Inflammatory macrophage (primary cell): ENCODE data around the gene DGKG.
A peak's percentile ranks its signal among the peaks of the same experiment; 100 is the strongest.

Source experiments
- DNase-seq, 2 donors: peaks; one replicate each; pipeline ENCODE4 v3.0.0-alpha.2; 2020 to 2022
- total RNA-seq, 18 experiments: gene quantifications; one replicate each; lab custom pipeline; 2026; ENCODE audit warnings: mixed read lengths in 6 of 18, inconsistent platforms in 2 of 18; lab: John Stamatoyannopoulos, UW

The DGKG gene
- 3.5 to 22.5 (median 10.1) reads per million in 18 experiments for total RNA-seq

DNA sequence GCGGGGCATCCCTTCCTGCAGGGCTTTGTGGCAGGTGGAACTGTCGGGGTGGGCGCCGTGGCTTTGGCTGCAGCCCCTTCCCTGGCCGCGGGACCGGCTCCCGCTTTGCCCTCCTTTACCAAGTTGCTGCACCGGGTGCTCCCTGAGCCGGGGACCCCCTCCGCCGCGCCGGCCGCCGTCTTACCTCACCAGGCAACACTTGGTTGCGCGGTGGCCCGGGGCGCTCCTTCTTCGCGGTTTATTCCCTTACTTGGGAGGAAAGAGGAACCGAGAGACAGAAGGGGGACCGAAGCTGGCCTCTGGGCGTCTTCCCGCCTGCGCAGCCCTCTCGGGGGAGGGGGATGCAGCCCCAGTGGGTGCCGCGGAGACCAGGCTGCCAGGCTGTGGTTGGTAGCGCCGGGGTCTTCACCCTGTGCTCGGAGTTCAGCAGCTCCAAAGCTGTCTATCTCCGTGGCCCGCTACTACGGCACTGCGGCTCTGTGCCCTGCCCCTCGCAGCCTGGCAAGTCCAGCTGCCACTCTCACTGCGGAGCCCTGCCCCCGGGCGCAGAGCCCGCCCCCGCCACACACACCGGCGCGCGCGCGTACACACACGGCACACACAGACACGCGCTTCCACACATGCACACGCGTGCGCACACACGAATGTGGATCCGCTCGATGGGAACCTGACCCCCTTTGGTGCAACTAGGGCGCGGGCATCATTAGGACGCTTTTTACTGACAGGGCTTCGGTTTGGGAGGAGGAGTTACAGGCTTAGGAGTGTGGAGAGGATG lies at the start of gene DGKG:
Gene DGKG (minus strand): TSS at position 473 of the 775 bp plus-strand sequence. CDS start 41,775 bp downstream, outside the sequence.
- peak; percentile 59 to 64 for DNase-seq

- no peak for DNase-seq
These were observed 49.1 kb upstream of the DGKG start for GRCh38 chr3:186411089-186411488.

GRCh38 chr3:186406669-186407635 lies 44.9 kb upstream of the DGKG start:
- no peak for DNase-seq

GRCh38 chr3:186401556-186401955 lies 39.5 kb upstream of the DGKG start:
- DNase-seq = peak; percentile 37 to 52

DNA sequence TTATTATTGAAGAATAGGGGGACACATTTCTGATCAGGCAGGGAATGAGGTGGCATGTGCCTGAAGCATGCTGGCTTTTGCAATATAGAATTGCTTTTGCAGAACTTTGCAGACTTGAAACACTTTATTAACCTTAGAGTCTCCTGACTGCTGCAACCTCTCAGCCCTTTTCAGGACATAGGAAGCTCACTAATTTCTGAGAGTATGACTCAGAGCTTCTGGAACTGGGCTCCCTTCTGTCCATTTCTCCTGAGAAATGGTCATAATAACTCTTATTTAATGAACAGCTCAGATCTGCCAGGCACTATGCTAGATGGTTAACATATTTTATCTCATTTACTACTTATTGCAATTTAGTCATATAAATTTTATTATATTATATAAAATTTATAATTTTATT lies 38.6 kb upstream of the DGKG start:
- peak; percentile 34 to 47 for DNase-seq

- DNase-seq = no peak
These were observed 38.0 kb upstream of the DGKG start for GRCh38 chr3:186400026-186400425.

DNA sequence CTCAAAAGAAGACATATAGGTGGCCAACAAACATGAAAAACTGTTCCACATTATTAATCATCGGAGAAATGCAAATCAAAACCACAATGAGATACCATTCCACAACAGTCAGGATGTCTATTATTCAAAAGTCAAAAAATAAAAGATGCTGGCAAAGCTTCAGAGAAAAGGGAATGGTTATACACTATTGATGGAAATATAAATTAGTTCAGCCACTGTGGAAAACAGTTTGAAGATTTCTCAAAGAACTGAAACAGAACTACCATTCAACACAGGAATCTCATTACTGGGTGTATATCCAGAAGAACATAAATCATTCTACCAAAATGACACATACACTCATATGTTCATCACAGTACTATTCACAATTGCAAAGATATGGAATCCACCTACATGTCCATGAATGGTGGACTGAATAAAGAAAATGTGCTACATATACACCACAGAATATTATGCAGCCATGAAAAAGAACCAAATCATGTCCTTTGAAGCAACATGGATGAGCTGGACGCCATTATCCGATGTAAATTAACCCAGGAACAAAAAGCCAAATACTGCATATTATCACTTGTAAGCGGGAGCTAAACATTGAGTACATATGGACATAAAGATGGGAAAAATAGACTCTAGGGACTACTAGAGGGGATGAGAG lies 32.7 kb upstream of the DGKG start:
- DNase-seq = no peak

GRCh38 chr3:186386883-186387560 lies 25.0 kb upstream of the DGKG start:
- DNase-seq = no peak

DNA sequence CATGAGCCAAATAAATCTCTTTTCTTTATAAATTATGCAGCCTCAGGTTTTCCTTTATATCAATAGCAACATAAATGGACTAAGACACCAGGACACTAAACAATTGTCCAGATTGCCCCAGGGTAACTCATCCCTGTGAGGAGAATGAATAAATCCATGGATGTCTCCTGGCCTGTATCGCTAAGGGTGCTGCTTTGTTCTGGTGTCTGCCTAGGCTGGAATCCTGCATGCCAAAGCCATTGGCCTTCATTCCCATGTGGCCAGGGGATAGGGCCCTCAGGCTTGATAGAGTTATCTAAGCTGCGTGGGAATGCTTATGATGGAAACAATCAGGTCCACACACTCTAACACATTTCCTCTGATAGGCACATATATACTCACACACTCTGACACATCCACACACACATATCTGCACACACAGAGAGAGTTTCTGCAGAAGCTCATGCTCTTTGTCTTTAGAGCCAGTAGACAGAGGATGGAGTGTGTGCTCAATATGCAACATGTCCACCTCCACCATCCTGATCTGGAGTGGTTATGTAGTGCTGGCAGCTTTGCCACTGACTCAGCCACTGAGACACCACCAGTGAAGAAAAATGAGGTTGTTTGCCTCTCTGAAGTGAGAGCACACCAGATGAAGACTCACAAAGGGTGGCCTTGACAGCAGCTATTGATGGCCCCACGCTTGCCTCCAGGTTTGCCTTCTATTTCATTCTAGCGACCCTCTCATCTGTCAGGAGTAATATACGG lies 24.0 kb upstream of the DGKG start:
- no peak for DNase-seq

GRCh38 chr3:186383026-186383993 lies 21.3 kb upstream of the DGKG start:
- DNase-seq = no peak

- no peak for DNase-seq
These were observed 20.3 kb upstream of the DGKG start for GRCh38 chr3:186382217-186382885.

- DNase-seq = no peak
These were observed 19.6 kb upstream of the DGKG start for GRCh38 chr3:186381424-186382216.

- no peak for DNase-seq
These were observed 18.8 kb upstream of the DGKG start for GRCh38 chr3:186380622-186381380.

DNA sequence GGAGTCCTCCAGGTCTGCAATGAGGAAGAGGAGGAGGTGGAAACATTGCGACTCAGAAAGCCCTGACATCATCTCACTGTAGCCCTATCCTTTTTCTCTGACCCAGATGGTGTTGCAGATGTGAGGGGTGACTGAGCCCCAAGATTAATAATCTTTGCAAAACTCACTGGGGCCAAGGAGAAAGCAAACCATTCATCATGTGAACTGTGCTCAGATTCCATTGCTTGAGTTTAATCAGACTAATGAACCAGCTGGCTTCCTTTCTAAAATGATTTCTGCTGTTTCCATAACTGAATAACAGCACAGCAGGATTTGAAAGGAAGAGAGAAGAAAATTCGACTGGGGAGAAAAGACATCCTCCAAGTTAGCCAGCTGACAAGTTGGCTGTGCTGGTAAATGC lies 13.4 kb upstream of the DGKG start:
- DNase-seq = no peak

DNA sequence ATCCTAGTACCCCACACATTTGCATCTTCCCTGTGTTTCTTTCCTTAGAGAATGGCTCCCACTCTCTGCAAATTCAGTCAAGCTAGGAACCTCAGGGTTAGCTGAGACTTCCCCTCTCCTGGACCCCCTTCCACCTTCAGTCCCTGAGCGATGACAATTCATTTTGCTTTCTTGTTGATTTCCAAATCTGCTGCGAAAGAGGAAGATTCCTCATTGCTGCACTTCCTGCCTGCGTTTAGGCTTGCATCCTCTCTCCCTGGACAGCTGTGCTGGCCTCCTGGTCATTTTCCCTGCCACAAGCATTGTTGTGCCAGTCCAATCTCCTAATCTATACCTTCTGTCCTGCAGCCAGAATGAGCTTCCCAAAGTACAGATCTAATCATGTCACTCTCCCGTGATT lies 12.3 kb upstream of the DGKG start:
- peak; percentile 70 to 76 for DNase-seq

DNA sequence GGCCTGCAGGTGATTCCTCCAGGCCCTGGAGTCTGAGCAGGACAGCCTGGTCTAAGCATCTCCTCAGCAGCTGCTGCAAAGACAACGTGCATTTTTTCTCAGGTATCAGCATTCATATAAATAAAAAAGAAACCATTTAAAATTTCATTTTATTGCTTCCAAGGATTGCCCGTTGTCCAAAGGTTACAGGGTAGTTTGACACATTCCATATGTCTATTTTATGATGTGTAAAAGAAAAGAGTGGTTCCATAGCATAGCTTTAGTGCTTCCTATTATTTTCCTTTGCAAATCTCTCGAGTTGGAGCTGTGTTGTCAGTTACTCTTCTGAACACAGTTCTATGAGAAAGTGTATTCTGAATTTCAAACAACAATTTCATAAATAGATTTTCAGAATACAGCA lies 7.2 kb upstream of the DGKG start:
- no peak for DNase-seq

DNA sequence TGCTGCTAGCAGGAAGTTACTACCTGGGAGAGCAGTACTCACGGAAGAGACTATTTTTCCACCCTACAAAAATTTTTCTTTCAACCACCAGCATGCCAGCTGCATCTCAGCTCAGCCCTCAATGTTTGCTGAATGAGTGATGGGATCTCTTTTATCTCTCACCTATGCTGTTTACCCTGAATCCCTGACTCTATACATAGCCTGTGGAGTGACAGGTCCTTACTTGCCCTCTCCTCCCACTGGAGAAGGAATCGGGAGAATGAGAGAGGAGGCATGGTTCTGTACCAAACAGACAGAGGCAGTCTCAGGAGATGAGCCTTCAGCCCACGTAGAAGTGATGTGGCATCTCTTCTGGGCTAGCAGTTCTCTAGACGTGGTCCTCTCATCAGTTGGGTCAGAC lies 6.7 kb upstream of the DGKG start:
- DNase-seq = no peak

DNA sequence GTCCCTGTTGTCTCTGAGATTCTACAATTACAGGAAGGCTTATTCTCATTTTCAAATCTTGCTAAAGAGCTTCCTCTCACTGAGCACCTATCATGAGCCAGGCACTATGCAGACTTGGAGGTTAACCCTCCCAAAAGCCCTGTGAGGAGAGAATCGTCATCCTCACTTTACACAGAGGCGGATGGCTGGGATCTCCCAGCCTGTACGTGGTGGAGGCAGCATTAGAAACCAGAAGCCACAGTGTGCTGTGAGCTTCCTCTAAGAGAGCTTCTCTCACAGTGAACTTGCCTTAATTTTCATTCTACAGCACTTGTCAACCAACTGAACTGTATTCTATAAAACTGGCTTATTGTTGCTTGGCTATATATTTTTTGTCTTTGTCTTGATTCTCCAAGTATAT lies 6.1 kb upstream of the DGKG start:
- peak; percentile 25 to 47 for DNase-seq
